Dermis microvascular lymphatic vessel endothelial cell (primary cell): ENCODE data around the gene ZNF488. TPM values are rescaled to one million over a fixed set of nuclear protein-coding genes. Genes with fewer than 3 reads are reported as not detected.

Experiments used
- DNase-seq, 2 donors: peaks; one replicate each; pipeline versions ENCODE4 v3.0.0 to v3.0.0-alpha.2; 2010; ENCODE audit warnings: low read depth in 2 of 2
- total RNA-seq: library from RNA; depleted of rRNA; stranded (reverse); fragments of >200 nt; gene quantifications from 2 replicates; pipeline ENCODE4 v1.2.1, GENCODE V29; 2014

Gene ZNF488
- total RNA-seq, 1 donor from 2014 or later = 0.13 TPM

- no peak for DNase-seq
Measured at GRCh38 chr10:47332371-47332770, 51.7 kb downstream of the ZNF488 start.

GRCh38 chr10:47331954-47332353, 52.1 kb downstream of the ZNF488 start:
- no peak for DNase-seq

DNA sequence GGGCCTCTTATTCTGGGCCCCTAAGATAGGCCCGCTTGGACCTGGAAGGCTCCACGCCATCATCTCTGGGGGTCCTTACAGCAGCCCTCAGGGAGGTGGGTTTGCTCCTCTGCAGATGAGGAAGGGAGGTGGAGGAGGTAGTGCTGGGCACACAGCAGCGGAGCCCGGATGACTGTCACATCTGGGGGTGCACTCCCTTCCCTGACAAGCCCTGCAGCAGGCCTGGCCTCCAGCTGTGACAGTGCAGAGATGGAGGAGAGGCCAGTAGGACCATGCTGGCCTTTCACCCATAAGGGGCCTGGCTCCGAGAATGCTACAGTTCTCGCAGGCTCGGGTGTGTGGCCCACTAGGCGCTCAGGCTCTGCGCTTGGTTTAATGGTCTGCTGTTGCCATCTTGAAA, 52.6 kb downstream of the ZNF488 start:
- DNase-seq = no peak

- no peak for DNase-seq
Measured at GRCh38 chr10:47330804-47331203, 53.3 kb downstream of the ZNF488 start.

GRCh38 chr10:47330366-47330765, 53.7 kb downstream of the ZNF488 start:
- no peak for DNase-seq

GRCh38 chr10:47329855-47330254, 54.2 kb downstream of the ZNF488 start:
- no peak for DNase-seq

GRCh38 chr10:47326927-47327330, 57.2 kb downstream of the ZNF488 start:
- no peak for DNase-seq

DNA sequence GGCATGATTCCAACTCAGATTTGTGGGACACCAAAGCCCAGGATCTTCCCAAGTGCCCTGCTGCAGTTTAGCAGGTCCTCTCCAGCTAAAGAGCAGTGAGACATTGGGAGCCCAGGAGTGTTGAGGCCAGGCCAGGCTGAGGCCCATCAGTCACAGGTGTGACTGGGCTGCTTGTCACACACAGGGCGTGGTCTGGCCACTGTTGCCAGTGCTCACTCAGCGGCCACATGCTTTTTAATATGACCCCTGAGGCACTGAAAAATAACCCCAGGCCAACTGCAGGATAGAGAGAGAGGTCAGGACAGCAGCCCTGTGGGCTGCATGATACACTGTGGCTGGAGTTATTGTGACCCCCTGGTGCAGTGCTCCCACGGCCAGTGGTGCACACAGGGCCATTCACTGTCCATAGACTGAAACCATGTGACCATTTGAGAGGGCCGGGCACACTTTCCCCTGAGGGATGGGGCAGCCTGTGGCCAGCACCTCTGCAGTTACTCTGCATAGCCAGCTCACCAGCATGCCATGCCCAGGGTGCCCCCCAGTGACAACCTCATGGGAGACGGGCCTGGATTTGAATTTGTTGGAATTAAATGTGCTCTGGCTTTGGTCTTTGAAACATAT, 57.7 kb downstream of the ZNF488 start:
- DNase-seq = no peak

DNA sequence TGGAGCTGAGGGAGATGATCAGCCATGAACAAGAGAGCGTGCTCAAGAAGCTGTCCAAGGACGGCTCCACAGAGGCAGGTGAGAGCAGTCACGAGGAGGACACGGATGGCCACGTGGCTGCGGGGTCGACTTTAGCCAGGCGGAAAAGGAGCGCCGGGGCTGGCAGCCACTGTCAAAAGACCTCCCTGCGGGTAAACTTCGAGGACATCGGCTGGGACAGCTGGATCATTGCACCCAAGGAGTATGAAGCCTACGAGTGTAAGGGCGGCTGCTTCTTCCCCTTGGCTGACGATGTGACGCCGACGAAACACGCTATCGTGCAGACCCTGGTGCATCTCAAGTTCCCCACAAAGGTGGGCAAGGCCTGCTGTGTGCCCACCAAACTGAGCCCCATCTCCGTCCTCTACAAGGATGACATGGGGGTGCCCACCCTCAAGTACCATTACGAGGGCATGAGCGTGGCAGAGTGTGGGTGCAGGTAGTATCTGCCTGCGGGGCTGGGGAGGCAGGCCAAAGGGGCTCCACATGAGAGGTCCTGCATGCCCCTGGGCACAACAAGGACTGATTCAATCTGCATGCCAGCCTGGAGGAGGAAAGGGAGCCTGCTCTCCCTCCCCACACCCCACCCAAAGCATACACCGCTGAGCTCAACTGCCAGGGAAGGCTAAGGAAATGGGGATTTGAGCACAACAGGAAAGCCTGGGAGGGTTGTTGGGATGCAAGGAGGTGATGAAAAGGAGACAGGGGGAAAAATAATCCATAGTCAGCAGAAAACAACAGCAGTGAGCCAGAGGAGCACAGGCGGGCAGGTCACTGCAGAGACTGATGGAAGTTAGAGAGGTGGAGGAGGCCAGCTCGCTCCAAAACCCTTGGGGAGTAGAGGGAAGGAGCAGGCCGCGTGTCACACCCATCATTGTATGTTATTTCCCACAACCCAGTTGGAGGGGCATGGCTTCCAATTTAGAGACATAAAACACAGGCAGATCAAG, 58.5 kb downstream of the ZNF488 start:
- DNase-seq = no peak

GRCh38 chr10:47323636-47324296, 60.3 kb downstream of the ZNF488 start:
- DNase-seq = no peak

DNA sequence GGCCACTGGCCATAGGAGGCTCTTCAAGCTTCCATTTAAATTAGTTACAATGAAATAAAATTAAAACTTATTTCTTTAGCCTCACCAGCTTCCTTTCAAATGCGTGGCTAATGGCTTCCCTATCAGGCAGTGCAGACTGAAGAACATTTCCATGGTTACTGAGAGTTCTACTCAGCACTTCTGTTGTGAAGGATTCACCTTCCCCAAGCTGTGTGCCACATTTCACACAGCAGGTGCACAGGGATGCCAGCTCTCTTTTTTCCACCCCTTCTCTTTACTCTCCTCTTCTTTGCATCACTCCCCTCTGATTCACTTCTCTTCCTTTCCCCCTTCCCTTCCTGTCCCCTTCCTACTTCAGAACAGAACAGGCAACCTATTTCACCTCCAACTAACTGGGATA, 61.0 kb downstream of the ZNF488 start:
- DNase-seq = no peak

GRCh38 chr10:47322300-47323061, 61.6 kb downstream of the ZNF488 start, which contains the start of gene GDF2:
Gene GDF2, plus strand, starts transcription at chr10:47322454. Its CDS starts 215 bp downstream, at chr10:47322669.
- DNase-seq = no peak

DNA sequence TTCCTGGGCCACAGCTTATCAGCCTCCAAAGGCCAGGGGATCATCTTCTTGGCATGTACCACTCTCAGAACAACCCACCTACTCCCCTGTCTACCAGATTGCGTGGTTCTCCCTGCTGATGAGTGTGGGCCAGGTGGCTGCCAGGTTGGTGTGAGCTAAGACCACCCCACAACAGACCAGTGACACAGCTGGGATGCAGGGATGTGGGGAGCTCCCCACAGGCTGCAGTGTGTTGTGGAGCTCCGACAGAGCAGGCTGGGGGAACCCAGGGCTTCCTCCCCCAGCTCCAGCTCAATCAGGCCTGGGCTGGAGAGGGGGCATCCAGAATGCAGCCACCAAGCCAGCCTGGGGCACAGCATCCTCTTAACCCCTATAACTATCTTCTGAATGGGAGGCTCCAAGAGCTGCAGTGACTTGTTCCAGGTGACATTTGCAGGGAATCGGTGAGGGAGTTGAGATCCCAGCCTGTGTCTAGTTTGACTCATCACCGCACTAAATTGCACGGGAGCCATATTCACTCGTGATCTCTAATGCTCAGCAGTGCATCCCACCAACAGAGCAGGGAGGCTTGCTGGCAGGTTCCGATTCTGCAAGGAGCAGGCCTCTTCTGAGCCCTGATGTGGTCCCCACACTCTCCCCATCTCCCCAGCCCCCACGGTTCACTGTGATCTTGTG, 62.4 kb downstream of the ZNF488 start:
- no peak for DNase-seq

DNA sequence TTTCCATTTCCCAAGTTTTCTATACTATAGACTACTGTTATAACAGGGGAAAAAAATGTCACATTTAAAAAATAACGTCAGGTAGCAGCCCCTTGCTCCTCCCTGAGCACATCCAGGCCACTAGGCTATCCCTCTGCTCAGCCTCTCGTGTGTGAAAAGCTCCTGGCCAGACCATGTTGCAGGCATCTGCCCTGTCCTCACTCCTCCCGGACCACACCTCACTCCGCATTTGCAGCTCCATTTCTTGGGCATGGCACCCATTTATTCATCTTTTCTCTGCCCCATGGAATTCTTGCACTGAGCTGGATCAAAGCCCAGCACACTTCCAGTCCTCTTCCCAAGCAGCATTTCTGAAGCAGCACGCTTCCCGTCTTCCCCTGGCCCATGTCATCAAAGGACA, 63.3 kb downstream of the ZNF488 start:
- DNase-seq = no peak

DNA sequence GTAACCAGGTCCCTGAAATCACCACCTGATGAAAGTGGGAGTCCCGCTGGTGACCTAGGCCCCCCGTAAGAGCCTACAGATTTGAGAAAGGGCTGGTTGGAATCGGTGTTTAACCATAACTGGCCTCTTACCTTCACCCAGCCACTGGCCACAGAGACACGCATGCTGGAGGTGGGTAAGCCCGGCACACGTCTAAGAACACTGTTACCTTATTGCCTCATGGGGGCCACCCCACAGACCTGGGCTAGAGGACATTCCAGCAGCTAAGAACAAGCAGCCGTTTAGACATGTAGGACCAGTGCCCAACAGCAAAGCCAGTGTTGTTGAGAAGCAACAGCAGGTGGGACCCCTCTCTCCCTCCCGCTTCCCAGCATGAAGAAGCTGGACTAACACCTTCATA, 64.3 kb downstream of the ZNF488 start:
- no peak for DNase-seq

GRCh38 chr10:47318706-47319105, 65.4 kb downstream of the ZNF488 start:
- no peak for DNase-seq

- DNase-seq = no peak
Measured at GRCh38 chr10:47317251-47317650, 66.8 kb downstream of the ZNF488 start.

DNA sequence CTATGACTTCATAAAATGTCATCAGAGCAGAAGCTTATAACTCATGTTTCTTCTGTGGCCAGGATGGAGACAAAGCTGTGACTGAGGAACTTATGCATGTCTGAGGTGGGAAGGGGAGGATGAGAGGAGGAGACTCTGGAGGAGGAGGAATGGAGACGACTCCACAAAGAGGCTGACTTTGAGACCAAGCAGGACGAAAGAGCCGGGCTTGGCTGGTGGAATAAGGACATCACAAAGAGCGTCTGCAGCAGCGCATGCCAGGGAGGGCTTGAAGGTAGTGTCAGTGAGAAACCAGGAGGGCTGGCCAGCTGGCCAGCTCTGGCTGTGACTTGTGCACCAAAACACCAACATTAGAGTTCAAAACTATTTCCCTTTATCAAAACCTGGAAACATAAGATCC, 68.0 kb downstream of the ZNF488 start:
- no peak for DNase-seq
